Activated CD4-positive, alpha-beta memory T cell treated with anti-CD3 and anti-CD28 coated beads for 36 hours (primary cell): Measurements from ENCODE around the gene RTL5. TPM values are rescaled to one million over a fixed set of nuclear protein-coding genes. Genes with fewer than 3 reads are reported as not detected.

Source experiments
- CTCF ChIA-PET: fragments of 350-600 bp; sonication (Branson Sonifier 250); formaldehyde crosslinking; loops from one replicate; lab custom pipeline; 2021; ENCODE audit warnings: antibody characterized with exemption, inconsistent platforms; lab: Charles Lee
- POLR2A ChIA-PET: fragments of 350-600 bp; sonication (Branson Sonifier 250); formaldehyde crosslinking; loops from one replicate; lab custom pipeline; 2021; ENCODE audit warnings: antibody characterized with exemption; lab: Charles Lee
- DNase-seq: peaks from one replicate; pipeline ENCODE4 v3.0.0-alpha.2; 2020
- H3K27ac Mint-ChIP-seq: one replicate; pipeline ENCODE4 v1.8.0; 2021; ENCODE audit warnings: mixed read lengths
- H3K27me3 Mint-ChIP-seq: one replicate; pipeline ENCODE4 v1.8.0; 2021; ENCODE audit warnings: mixed read lengths
- H3K36me3 Mint-ChIP-seq: one replicate; pipeline ENCODE4 v1.8.0; 2021; ENCODE audit warnings: mixed read lengths
- H3K4me1 Mint-ChIP-seq: one replicate; pipeline ENCODE4 v1.8.0; 2021; ENCODE audit warnings: low read depth, mixed read lengths
- H3K4me3 Mint-ChIP-seq: one replicate; pipeline ENCODE4 v1.8.0; 2021; ENCODE audit warnings: mild to moderate bottlenecking, mixed read lengths
- H3K9me3 Mint-ChIP-seq: one replicate; pipeline ENCODE4 v1.8.0; 2021; ENCODE audit warnings: mixed read lengths
- intact Hi-C: fragments of 100-400 bp; cut with micrococcal nuclease; formaldehyde crosslinking; loops from one replicate; pipeline ENCODE4 v1.15.1; 2023
- total RNA-seq, 2 experiments: library from RNA; stranded (reverse); gene quantifications; one replicate each; pipeline ENCODE4 v1.2.3, GENCODE V29; 2021

The RTL5 gene
- total RNA-seq, 2 experiments from 2014 or later, result 0.76 to 0.92 TPM

DNA sequence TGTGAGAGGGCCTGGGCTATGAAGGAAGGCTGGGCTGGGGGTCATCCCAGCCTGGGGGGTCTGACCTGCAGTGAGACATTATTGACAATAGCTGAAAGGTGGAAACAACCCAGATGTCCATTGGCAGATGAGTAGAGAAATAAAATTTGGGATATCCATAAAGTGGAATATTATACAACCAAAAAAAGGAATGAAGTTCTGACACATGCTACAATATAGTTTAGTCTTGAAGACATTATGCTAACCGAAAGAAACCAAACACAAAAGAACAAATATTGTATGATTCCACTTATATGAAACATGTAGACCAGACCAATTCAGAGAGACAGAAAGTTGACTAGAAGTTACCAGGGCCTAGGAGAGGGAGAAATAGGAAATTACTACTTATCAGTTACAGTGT is 44.7 kb downstream of the RTL5 start:
- Mint-ChIP-seq H3K4me3 (no peak overlapping the region), H3K36me3 (no peaks in the 10 kb centered on the region), H3K27ac (no peak overlapping the region), H3K4me1 (no peaks in the 10 kb centered on the region), H3K27me3 (no peaks in the 10 kb centered on the region), H3K9me3 (no peaks in the 10 kb centered on the region)
- DNase-seq, result no peak
- ChIA-PET POLR2A (no interaction called here), CTCF (no interaction called here)
- intact Hi-C loops, result no loop called here

DNA sequence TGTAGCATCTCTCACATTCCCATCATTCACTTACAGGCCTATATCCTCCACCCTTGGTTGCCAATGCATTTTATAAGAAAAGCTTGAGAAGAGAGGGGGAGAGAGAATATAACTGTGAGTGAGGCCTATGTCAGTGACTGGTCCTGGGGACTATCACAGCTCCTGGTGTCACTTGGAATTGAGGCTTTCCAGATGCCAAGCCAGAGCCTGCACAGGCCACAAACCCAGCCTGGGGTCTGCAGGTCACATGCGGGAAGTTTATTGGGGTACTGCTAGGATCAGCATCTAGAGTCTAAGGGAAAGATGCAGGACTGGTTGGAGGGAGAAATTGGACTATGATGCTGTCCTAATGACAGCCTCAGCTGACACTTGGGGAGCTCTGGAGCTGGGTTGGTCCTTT is 47.6 kb downstream of the RTL5 start:
- Mint-ChIP-seq H3K27ac (no peak overlapping the region), H3K4me1 (no peaks in the 10 kb centered on the region), H3K9me3 (no peaks in the 10 kb centered on the region), H3K27me3 (no peaks in the 10 kb centered on the region), H3K36me3 (no peaks in the 10 kb centered on the region), H3K4me3 (no peak overlapping the region)
- no peak for DNase-seq
- intact Hi-C loops, result no loop called here
- POLR2A ChIA-PET, result no interaction called here
- CTCF ChIA-PET, result interaction anchor here (2.0 kb wide), 1 partner anchor 62 kb away, joined by 4 read pairs; no protein-coding TSS in a partner anchor

DNA sequence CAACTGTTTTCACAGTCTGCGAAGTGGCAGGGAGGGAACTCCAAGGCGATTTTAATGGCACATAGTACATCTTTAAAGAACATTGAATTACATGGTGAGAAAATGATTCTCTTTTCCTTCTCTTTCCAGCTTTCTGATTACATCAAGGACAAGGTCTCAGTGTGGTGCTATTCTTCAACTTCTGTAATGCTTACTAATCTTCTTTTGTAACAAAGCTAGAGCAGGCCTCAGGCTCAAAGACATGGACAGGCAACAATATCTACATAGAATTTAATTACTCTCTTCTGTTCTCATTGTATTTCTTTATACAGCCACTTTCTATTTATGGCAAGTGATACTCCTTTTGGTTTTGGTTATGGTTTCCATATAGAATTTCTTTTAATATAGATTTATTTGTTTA is 48.4 kb downstream of the RTL5 start:
- CTCF ChIA-PET, result interaction anchor here (2.0 kb wide), 1 partner anchor 61 kb away, joined by 4 read pairs; no protein-coding TSS in a partner anchor
- Mint-ChIP-seq H3K4me3 (no peak overlapping the region), H3K9me3 (no peaks in the 10 kb centered on the region), H3K36me3 (no peaks in the 10 kb centered on the region), H3K27me3 (no peaks in the 10 kb centered on the region), H3K27ac (no peak overlapping the region), H3K4me1 (peaks cover 2% of the 10 kb centered on the region)
- intact Hi-C loops, result no loop called here
- POLR2A ChIA-PET, result no interaction called here
- no peak for DNase-seq

DNA sequence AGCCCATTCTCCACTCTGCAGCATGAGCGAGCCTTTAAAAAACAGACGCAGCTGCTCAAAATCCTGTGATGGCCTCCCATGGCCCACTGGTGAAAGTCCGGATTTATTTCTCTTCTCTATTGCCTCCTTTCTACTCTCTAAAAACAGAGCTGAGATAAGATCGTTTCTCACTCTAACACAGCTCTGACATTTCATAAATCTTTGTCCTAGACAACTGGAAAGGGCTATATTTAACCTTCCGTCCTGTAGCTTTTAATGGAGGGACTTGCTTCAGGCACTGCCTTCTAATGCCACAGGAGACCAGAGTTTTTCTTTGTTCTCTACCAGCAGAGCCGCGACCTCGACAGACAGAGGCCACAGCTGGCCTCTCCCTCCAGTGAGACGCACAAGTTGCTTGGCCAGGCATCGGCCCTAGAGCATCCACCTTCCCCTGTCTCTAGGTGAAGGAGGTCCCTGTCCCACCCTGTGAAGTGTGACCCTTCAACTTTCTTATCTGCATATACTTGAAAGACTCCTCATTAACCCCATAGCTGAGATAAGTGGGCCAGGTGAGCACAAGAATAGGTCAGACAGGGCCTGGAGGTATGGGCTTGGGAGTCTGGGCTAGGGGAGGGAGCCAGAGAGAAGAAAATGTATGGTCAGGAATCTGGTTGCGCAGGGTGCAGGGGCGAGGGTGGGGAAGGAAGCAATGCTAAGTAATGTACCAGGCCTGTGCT is 50.0 kb downstream of the RTL5 start:
- peaks cover 13% of the 10 kb centered on the region for H3K4me1 Mint-ChIP-seq
- intact Hi-C loops, result no loop called here
- H3K9me3 Mint-ChIP-seq, result no peaks in the 10 kb centered on the region
- no peak overlapping the region for H3K4me3 Mint-ChIP-seq
- CTCF ChIA-PET, result no interaction called here
- POLR2A ChIA-PET, result no interaction called here
- no peaks in the 10 kb centered on the region for H3K36me3 Mint-ChIP-seq
- H3K27ac Mint-ChIP-seq, result no peak overlapping the region
- no peak for DNase-seq
- H3K27me3 Mint-ChIP-seq, result no peaks in the 10 kb centered on the region

DNA sequence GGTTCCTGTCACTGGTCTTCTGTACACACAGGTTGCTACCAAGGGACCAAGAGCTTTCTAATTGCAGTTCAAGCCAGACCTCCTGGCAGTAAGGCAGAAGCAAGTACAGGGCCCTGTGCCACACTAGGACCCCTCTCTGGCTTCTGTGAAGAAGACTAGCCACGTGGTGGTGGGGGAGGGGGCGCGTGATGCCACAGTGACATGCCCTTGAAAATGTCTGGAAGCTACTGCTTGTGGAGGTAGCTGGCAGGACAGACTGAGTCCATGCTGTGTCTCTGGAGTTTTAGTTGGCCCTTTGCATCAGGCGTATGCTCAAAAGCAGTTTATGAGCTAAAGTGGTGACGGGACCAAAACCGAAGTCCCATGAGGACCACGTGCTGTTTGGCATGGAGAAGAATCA is 50.9 kb downstream of the RTL5 start:
- ChIA-PET CTCF (no interaction called here), POLR2A (no interaction called here)
- no peak overlapping the region for H3K4me3 Mint-ChIP-seq
- H3K9me3 Mint-ChIP-seq, result no peaks in the 10 kb centered on the region
- no peak overlapping the region for H3K27ac Mint-ChIP-seq
- H3K27me3 Mint-ChIP-seq, result no peaks in the 10 kb centered on the region
- no peak for DNase-seq
- no peaks in the 10 kb centered on the region for H3K36me3 Mint-ChIP-seq
- H3K4me1 Mint-ChIP-seq, result peaks cover 13% of the 10 kb centered on the region
- intact Hi-C loops, result no loop called here

DNA sequence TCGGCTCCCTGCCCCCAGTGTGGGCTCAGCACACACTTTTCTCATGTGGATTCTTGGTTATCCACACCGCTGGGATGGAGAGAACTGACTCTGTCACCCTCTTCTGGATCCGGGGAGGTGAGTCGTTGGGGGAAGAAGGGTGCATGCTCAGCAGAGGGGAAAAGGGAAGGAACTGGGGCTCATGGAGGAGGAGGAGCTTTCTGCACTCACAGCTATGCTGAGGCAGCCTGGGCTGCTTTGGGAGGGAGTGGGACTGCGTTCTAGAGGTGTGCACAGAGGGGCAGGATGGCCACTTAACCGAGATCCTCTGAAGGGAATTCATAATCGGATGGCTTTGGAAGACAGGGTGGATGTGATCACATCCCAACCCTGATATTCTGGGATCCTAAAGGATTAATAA is 51.6 kb downstream of the RTL5 start:
- POLR2A ChIA-PET, result no interaction called here
- intact Hi-C loops, result no loop called here
- H3K27ac Mint-ChIP-seq, result no peak overlapping the region
- H3K36me3 Mint-ChIP-seq, result no peaks in the 10 kb centered on the region
- H3K27me3 Mint-ChIP-seq, result no peaks in the 10 kb centered on the region
- H3K4me3 Mint-ChIP-seq, result no peak overlapping the region
- peaks cover 13% of the 10 kb centered on the region for H3K4me1 Mint-ChIP-seq
- no peak for DNase-seq
- no peaks in the 10 kb centered on the region for H3K9me3 Mint-ChIP-seq
- CTCF ChIA-PET, result no interaction called here

DNA sequence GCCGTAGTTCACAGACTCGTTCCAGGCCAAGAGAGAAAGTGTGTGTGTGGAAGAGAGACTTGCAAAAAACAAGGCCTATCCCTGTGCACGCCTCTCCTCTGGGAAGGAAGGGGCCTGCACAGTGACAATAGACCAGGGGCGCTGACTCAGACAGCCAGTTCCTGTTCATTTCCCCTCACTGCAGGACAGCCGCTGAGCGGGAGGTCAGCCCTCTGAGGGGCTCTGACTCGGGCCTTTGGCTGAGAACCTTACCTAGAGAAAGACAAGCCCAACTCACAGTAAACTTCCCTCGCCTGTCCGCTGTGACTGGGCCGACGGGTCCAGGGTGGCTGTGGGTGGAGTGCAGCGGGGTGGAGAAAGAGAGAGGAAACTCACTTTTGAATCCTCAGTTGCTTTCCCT is 52.1 kb downstream of the RTL5 start:
- Mint-ChIP-seq H3K4me1 (peaks cover 13% of the 10 kb centered on the region), H3K9me3 (no peaks in the 10 kb centered on the region), H3K27me3 (no peaks in the 10 kb centered on the region), H3K27ac (no peak overlapping the region), H3K4me3 (no peak overlapping the region), H3K36me3 (no peaks in the 10 kb centered on the region)
- CTCF ChIA-PET, result no interaction called here
- POLR2A ChIA-PET, result no interaction called here
- intact Hi-C loops, result no loop called here
- no peak for DNase-seq

DNA sequence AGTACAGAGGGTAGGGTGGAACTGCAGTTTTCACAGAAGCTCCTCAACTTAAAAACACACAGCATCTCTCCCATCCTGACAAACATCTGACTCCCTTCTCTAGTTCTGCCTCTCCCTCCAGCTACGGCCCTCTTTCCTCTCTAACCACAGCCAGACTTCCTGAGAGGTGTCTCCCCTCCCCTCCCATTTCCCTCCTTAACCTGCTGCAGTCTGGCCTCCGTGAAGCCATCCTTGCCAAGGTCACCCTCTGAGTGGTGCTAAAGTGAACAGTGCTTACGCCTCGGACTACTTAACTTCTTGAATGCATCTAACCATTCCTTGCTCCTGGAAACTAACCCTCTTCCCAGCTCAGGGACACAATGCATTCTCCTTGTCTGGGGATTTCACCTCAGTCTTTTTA is 53.3 kb downstream of the RTL5 start:
- intact Hi-C loops, result no loop called here

More for the DNA sequence above, 53.3 kb downstream of the RTL5 start:
- H3K36me3 Mint-ChIP-seq, result no peaks in the 10 kb centered on the region
- no peaks in the 10 kb centered on the region for H3K9me3 Mint-ChIP-seq
- POLR2A ChIA-PET, result no interaction called here
- H3K27me3 Mint-ChIP-seq, result no peaks in the 10 kb centered on the region
- H3K4me1 Mint-ChIP-seq, result peaks cover 13% of the 10 kb centered on the region
- no peak overlapping the region for H3K27ac Mint-ChIP-seq
- no peak overlapping the region for H3K4me3 Mint-ChIP-seq
- CTCF ChIA-PET, result no interaction called here
- no peak for DNase-seq

Other genes with a start within 250 kb of the RTL5 start
- gene NHSL2, start 221.1 kb downstream of the RTL5 start, total RNA-seq, result under 1 TPM; 0.97 TPM
- gene PIN4, start 49.8 kb upstream of the RTL5 start, total RNA-seq, result 1 to 10 TPM; 7.5 to 7.8 TPM
- gene ERCC6L, start 107.1 kb upstream of the RTL5 start, total RNA-seq, result 10 to 100 TPM; 10.5 to 10.8 TPM
- 1,000 to 10,000 TPM; 1,245 to 1,277 TPM for gene RPS4X, start 145.3 kb upstream of the RTL5 start, total RNA-seq
- not detected for gene CITED1, start 174.0 kb upstream of the RTL5 start, total RNA-seq